NOMO-1 treated with DMSO at 0.1 percent for 48 hours (cell line): ENCODE results near the gene AKAP8.
A peak's percentile ranks its signal among the peaks of the same experiment; 100 is the strongest.
"Not testable (repeated sequence)": the region's sequence is repeated elsewhere in the genome, so short reads cannot be mapped to it uniquely, and the experiment has no call there.

ENCODE experiments used
- DNase-seq: peaks from one replicate; lab custom pipeline; 2025; ENCODE audit not compliant: unreplicated experiment; lab: John Stamatoyannopoulos, UW

The AKAP8 gene

DNA sequence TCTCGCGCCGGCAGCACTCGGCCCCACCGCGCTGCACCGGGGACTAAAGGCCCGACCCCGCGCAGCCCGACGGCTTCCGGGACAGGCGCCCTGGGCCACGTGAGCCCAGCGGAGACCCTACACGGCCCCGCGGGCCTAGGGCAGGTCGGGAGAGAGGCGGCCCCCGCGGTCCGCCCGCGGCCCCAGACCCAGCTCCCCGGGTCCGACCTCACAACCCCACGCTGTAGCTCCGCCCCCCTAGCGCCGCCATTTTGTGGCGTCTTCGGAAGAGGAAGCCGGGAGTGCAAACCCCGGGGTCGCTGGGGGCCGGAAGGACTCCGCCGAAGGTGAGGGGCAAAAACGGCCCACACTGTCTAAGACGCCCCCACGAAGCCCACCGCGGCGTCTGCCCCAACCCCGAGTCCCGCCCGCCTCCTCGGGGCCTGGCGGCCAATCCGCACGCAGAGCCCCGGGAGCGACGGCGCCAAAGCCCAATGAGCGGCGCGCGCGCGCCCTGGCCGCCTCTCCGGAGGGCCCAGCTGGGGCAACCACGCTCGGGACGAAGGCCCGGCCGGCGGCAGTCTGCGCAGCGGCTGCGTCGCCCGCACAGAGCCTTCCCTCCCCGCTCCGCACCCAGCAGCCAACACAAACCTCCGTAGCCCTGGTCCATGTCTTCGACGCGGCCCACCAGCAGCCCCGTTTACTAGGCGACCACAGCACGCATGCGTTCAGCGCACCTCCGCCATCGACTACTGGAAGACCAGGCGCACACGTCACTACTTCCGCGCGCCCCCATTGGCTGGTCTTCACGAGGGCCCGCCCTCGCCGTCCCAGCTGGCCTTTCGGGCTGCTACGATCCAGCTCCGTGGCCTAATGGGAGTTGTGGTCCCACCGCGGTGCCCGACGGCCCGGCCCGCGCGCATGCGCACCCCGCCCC lies at the start of gene AKAP8:
TSS of gene AKAP8 (minus strand) at position 705 of the 916 bp plus-strand sequence. CDS start at position 649, 56 bp downstream.
- peak; percentile 96 for DNase-seq

DNA sequence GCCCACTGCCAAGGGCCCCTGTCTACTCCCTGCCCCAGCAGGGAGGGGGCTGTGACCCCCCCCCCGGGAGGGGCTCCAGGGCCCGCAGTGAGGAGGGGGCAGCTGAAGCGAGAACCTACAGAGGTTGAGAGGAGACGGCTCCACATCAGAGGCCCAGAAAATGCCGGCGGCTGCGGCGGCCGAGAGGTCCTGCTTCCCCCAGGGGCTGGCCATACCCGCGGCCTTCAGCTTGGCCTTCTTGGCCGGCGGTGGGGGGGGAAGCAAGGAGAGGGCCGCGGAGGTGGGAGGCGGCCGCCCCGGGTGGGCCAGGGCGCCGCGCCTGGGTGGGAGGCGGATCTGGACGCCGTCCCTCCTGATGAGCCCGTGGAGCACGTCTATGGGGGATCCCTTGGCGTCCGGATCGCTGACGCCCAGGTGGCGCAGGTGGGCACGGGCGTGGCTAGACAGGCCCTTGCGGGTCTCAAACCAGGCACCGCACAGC lies 48.4 kb upstream of the AKAP8 start:
- no peak for DNase-seq

DNA sequence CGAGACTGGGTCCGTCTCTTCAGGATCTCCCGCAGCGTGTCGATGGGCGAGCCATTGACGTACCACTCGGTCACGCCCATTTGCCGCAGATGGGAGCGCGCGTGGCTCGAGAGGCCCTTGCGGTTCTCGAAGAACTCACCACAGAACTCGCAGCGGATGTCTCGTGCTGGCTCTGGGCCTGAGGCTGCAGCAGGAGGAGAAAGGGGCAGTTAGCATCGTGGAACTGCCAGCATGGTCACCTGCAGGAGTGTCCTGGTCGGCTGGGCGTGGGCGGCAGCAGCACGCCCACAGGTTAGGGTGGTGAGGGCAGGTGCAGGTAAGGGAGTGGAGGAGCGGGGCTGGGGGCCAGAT lies 47.7 kb upstream of the AKAP8 start:
- no peak for DNase-seq

- no peak for DNase-seq
Observed at GRCh38 chr19:15426485-15427349, 47.1 kb upstream of the AKAP8 start.

GRCh38 chr19:15425321-15425950 lies 45.8 kb upstream of the AKAP8 start:
- DNase-seq: no peak

DNA sequence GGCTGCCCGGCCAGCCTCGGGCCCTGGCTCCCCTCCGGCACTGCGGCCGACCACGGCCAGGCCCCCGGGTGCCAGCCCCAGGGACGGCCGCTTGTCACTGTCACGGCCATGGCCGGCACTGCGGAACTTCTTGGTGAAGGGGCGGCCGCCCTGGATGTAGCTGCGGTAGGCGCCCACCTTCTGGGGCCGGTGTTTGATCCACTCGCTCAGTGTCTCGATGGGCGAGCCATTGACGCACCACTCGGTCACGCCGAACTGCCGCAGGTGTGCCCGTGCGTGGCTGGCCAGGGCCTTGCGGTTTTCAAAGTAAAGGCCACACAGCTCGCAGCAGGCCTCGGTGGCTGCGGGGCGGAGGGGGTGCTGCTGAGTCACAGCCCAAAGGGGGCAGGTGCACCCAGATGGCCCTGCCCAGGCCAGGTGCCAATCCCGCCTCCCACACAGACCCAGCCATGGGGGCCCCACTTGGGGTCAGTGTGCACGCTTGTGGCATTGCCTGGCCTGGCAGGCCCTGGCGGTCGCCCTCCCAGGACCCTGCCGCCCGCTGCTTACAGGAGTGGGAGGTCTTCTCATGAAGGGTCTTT lies 45.2 kb upstream of the AKAP8 start:
- no peak for DNase-seq

GRCh38 chr19:15424121-15424520 lies 44.5 kb upstream of the AKAP8 start:
- no peak for DNase-seq

DNA sequence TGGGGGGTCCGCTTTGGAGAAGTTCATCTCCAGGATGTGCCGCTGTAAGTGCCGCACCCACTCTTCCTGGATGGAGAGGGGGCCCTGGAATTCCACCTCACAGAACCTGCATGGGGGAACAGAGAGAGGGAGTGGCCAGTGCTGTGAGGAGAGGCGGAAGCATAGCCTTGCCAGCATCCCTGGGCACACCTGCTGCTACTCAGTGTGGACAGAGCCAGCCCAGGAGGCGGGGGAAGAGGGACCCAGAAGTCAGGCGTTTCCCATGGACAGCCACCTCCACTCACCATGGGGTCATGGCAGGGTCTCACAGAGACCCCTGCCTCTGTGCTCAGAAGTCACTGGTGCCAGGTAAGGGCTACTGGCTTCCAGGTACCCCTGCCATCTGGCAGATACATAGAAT lies 43.5 kb upstream of the AKAP8 start:
- DNase-seq: no peak

DNA sequence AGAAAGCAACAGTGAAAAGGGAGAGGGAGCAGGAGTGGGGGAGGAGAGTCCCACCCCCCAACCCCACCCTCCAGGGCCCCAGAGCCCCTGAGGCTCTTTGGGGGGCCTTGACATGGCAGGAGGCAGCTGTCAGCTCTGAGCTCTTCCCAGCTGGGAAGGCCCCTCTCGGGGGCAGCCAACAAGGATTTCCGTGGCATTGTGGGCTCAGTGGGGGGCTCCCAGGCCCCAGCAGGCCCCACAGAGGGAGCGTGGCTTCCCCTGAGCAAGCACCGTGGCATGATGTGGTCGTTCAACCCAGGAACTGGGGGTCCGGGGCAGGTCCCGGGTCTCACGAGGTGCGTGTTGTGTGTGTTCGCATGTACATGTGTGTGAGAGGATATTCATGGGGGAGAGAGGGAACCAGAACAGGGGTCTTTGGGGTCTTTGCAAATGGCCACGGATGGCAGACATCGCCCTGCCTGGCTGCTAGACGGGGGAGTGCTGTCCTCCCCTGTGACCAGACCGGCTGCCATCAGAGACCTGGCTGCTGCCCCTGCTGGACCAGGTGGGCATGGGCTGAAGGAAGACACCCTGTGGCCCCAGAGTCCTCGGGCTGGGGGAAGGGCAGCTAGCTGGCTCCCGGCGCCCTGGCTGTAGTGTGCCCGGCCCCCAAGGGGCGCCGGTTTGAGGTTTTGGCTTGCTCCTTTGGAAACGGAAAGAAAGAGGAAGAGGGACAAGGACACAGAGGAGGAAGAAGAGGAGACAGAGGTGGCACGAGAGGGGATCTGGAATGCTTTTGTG lies 42.9 kb upstream of the AKAP8 start:
- no peak for DNase-seq

DNA sequence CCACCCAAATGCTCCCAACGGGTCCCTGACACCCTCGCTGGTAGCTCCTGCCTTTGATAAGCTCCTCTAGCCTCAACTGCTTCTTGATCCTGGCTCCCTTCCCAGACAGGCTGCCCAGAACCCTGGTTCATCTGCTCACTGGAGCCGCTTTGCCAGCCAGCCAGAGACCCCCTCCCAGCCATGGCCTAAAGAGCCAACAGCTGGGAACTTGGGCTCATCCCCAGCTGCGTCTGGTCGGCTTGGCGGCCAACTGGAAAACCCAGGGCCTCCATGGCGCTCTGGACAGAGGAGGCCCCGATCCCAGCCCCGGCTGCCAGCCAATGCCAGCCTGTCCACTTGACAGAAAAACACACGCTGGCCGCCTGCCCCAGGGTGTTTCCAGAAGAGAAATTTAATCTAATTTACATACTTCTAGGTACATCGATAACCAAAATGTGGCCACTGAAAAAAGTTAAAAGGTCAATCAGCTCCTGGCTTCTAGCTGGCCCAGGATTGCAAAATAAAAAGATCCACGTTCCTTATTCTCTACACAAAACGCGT lies 42.2 kb upstream of the AKAP8 start:
- DNase-seq: no peak

DNA sequence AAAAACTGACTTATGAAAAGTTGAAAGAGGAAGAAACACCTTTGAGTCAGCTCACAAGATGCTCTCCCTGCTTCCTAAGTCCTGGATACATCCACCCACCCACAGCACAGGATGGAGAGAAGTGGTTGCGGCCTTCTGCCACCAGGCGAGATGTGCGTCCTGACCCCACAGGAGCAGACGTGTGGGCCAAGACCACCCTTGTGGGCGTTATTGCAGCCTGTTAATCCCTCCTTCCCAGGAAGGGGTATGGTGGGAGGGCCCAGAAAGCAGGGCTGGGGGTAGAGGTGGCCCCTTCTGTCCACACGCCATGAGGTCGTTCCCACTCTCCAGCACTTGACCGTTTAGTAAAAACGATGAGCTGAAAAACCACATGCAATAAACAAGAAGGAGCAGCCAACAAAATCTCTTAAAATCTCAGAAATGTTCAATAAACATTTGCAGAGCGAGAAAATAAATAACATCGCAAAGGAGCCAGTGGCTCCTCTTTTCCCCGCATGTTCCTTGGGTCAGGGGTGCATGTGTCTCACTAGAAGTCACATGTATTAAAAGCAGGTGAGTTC lies 41.6 kb upstream of the AKAP8 start:
- DNase-seq: no peak

DNA sequence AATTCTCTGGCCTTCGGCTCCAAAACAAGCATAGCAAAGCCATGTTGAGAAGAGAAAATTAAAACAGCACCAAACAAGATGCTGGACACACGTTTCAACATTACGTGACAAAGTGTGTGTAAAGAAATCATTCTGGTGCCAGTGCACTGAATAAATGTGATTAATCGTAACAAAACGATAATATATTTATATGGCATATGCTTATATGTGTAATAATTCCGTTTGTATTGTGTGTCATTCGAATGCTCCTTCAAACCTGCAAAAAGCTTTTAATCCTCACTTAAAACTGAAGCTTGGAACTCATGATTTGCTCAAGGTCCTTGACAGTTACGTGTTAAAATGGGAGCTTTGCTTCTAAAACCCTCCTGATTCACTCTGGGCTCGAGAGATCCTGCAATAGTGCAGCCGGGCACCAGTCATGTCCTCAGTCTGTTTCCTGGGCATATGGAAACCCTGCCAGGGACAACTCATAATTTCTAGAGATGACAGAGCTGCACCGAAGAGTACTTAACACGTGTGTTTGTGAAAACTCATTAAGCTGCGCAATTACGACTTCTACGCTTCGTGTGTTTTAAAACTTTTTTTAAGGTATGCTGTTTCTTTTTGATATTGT lies 39.9 kb upstream of the AKAP8 start:
- DNase-seq: no peak

DNA sequence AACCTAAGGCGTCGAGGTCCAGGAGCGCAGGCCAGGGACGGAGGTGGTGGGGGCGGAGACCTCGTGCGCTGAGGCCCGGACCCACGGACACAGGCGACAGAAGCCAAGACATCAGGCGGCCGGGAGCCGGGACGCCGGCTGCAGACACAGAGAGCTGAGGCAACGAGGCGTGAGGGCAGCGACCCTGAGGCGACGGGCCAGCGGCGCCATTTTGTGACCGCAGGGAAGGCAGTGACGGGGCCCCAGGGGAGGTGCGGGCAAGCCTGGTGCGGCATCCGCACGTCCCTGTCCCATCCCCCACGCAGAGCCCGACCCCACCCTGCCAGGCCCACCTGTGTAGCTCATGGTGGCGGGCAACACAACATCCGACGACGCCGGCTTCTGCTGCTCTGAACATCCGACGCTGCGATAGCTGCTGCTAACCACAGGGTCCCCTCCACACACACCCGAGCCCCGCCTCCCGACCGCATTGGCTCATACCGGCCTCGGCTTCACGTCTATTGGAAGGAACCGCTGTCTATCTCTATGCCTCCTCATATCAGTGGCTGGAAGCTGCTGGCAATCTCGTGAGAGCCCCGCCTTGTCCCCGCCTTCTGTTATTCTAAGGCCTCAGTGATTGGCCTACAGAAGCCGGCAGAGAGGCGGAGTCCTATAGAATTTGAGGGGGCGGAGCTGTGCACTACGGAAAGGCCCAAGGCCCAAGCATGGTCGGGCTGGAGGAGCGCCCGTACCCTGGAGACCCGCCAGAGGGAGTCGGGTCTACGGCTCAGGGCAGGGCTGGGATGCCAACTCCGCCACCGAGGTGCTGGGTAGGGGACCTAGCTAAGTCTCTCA lies 39.2 kb upstream of the AKAP8 start, which contains the start of gene AKAP8L:
TSS of gene AKAP8L (minus strand) at position 410 of the 834 bp plus-strand sequence. CDS start at position 345, 65 bp downstream.
- DNase-seq: peak; percentile 100

- no peak for DNase-seq
Observed at GRCh38 chr19:15418231-15418578, 38.6 kb upstream of the AKAP8 start.

GRCh38 chr19:15417699-15418098 lies 38.1 kb upstream of the AKAP8 start:
- no peak for DNase-seq

GRCh38 chr19:15412832-15413231 lies 33.2 kb upstream of the AKAP8 start:
- no peak for DNase-seq

GRCh38 chr19:15411351-15411750 lies 31.8 kb upstream of the AKAP8 start:
- not testable (repeated sequence) for DNase-seq

DNA sequence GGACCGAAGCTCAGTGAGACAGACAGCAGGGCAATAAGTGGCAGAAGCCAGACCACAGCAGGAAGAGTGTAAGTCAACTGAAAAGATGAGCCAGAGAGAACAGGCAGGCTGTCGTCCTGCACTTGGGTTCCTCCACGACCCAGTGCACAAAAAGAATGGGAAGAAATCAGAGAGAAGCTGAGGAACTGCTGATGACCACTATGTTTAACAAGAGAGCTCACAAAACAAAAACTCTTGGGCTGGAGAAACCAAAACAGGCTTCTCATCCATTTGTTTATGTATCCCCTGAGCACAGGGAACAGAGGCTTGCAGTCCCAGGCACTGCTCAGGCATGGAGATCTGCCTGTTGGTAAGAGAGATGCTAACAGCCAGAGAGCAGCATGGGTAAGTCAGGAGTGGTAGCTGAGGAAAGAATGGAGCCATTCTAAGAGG lies 25.2 kb upstream of the AKAP8 start:
- no peak for DNase-seq
